ENCODE data around the gene OR4N5.

Gene OR4N5, protein sequence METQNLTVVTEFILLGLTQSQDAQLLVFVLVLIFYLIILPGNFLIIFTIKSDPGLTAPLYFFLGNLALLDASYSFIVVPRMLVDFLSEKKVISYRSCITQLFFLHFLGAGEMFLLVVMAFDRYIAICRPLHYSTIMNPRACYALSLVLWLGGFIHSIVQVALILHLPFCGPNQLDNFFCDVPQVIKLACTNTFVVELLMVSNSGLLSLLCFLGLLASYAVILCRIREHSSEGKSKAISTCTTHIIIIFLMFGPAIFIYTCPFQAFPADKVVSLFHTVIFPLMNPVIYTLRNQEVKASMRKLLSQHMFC

DNA sequence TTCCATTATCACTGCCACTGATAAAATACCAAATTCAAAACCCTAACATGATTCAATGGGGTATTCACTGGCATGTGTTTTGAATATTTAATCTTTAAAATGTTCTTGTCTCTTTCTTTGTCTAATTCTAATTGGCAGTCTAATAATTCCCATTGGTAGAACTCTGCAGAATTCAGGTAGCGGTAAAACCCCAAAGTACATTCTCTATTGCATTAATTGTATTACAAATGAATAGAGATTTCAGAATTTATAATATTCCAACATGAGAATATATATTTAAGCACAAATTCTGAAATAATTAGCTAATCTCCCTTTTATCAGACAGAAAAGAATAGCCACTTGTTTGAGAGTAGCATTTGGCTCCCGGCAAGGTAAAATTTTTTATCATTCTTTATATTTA, at the start of gene OR4N5:
Gene OR4N5 (plus strand): TSS at position 301 of the 400 bp plus-strand sequence. CDS start 4,916 bp downstream, outside the sequence.
- no peak for ATAC-seq
- TF ChIP-seq, protein P1, sequence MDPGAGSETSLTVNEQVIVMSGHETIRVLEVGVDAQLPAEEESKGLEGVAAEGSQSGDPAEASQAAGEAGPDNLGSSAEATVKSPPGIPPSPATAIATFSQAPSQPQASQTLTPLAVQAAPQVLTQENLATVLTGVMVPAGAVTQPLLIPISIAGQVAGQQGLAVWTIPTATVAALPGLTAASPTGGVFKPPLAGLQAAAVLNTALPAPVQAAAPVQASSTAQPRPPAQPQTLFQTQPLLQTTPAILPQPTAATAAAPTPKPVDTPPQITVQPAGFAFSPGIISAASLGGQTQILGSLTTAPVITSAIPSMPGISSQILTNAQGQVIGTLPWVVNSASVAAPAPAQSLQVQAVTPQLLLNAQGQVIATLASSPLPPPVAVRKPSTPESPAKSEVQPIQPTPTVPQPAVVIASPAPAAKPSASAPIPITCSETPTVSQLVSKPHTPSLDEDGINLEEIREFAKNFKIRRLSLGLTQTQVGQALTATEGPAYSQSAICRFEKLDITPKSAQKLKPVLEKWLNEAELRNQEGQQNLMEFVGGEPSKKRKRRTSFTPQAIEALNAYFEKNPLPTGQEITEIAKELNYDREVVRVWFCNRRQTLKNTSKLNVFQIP (CRISPR knock-in tag; IDR thresholded peaks at IDR 0.05; ENCODE audit: borderline replicate concordance, low read depth) = no peak
- TF ChIP-seq GLIS3 (CRISPR knock-in tag; IDR thresholded peaks at IDR 0.05) = no peak
- TF ChIP-seq ZFP3 (CRISPR knock-in tag; IDR thresholded peaks at IDR 0.05) = no peak
- no peak for TF ChIP-seq OSR1 (CRISPR knock-in tag; IDR thresholded peaks at IDR 0.05)
- TF ChIP-seq TOX (CRISPR knock-in tag; IDR thresholded peaks at IDR 0.05; ENCODE audit: borderline replicate concordance) = no peak
- TF ChIP-seq TCF4 (CRISPR knock-in tag; IDR thresholded peaks at IDR 0.05; ENCODE audit: borderline replicate concordance) = no peak
- no peak for TF ChIP-seq CREB5 (CRISPR knock-in tag; IDR thresholded peaks at IDR 0.05; ENCODE audit: low read depth)
- TF ChIP-seq, protein P2, sequence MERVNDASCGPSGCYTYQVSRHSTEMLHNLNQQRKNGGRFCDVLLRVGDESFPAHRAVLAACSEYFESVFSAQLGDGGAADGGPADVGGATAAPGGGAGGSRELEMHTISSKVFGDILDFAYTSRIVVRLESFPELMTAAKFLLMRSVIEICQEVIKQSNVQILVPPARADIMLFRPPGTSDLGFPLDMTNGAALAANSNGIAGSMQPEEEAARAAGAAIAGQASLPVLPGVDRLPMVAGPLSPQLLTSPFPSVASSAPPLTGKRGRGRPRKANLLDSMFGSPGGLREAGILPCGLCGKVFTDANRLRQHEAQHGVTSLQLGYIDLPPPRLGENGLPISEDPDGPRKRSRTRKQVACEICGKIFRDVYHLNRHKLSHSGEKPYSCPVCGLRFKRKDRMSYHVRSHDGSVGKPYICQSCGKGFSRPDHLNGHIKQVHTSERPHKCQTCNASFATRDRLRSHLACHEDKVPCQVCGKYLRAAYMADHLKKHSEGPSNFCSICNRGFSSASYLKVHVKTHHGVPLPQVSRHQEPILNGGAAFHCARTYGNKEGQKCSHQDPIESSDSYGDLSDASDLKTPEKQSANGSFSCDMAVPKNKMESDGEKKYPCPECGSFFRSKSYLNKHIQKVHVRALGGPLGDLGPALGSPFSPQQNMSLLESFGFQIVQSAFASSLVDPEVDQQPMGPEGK (CRISPR knock-in tag; IDR thresholded peaks at IDR 0.05; ENCODE audit: borderline replicate concordance) = no peak
- no peak for TF ChIP-seq ZC3H10 (CRISPR knock-in tag; IDR thresholded peaks at IDR 0.05)
- TF ChIP-seq ZNF8 (CRISPR knock-in tag; IDR thresholded peaks at IDR 0.05) = no peak
- TF ChIP-seq TSHZ2 (CRISPR knock-in tag; IDR thresholded peaks at IDR 0.05) = no peak
- TF ChIP-seq ZNF565 (CRISPR knock-in tag; conservative IDR thresholded peaks at IDR 0.05; ENCODE audit: low read depth) = no peak
- no peak for TF ChIP-seq PPARA (CRISPR knock-in tag; IDR thresholded peaks at IDR 0.05; ENCODE audit: borderline replicate concordance)
- TF ChIP-seq CSDC2 (CRISPR knock-in tag; IDR thresholded peaks at IDR 0.05) = no peak
- no peak for TF ChIP-seq BACH2 (CRISPR knock-in tag; IDR thresholded peaks at IDR 0.05; ENCODE audit: borderline replicate concordance)
- TF ChIP-seq CSRNP3 (CRISPR knock-in tag; IDR thresholded peaks at IDR 0.05) = no peak
- no peak for TF ChIP-seq ISL1 (CRISPR knock-in tag; IDR thresholded peaks at IDR 0.05)
- no peak for TF ChIP-seq ZFP30 (CRISPR knock-in tag; IDR thresholded peaks at IDR 0.05)
- no peak for TF ChIP-seq ESRRG (CRISPR knock-in tag; IDR thresholded peaks at IDR 0.05)

DNA sequence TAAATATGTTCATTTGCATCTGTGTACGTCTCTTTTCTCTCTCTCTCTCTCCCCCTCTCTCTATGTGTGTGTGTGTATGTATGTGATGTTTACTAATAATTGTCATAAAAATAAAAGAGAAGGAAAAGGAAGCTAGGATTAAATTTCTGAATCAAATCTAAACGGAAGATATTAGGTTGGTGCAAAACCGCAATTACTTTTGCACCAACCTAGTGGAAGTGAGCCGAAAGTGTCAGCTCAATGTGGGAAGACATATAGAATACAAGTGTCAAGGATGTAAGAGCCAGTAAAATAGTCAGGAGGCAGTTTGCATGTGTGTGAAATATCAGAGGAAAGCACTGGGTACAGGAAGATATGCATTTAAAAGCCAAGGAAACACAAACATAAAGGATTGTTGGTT, 46.6 kb upstream of the OR4N5 start:
- ATAC-seq = no peak
- TF ChIP-seq GLIS3 (CRISPR knock-in tag; IDR thresholded peaks at IDR 0.05) (no peak), ZNF8 (CRISPR knock-in tag; IDR thresholded peaks at IDR 0.05) (no peak), ZNF565 (CRISPR knock-in tag; conservative IDR thresholded peaks at IDR 0.05; ENCODE audit: low read depth) (no peak), ESRRG (CRISPR knock-in tag; IDR thresholded peaks at IDR 0.05) (no peak), TOX (CRISPR knock-in tag; IDR thresholded peaks at IDR 0.05; ENCODE audit: borderline replicate concordance) (no peak), PPARA (CRISPR knock-in tag; IDR thresholded peaks at IDR 0.05; ENCODE audit: borderline replicate concordance) (no peak), ZFP30 (CRISPR knock-in tag; IDR thresholded peaks at IDR 0.05) (no peak), ZC3H10 (CRISPR knock-in tag; IDR thresholded peaks at IDR 0.05) (no peak), OSR1 (CRISPR knock-in tag; IDR thresholded peaks at IDR 0.05) (no peak), ZNF70 (CRISPR knock-in tag; IDR thresholded peaks at IDR 0.05) (no peak), BACH2 (CRISPR knock-in tag; IDR thresholded peaks at IDR 0.05; ENCODE audit: borderline replicate concordance) (no peak)

All from SK-N-SH treated with all-trans-retinoic acid at 6 μM for 48 hours (cell line).